NCI-H446 treated with DMSO at 0.1 percent for 48 hours (cell line): ENCODE measurements around the gene ZBTB45.
"Not testable (repeated sequence)": the region's sequence is repeated elsewhere in the genome, so short reads cannot be mapped to it uniquely, and the experiment has no call there.

Experiments
- DNase-seq: peaks from one replicate; lab custom pipeline; 2025; lab: John Stamatoyannopoulos, UW

The ZBTB45 gene

GRCh38 chr19:58554494-58555368, 35.1 kb upstream of the ZBTB45 start, which contains the start of gene CHMP2A:
TSS of gene CHMP2A (minus strand) at chr19:58555105. CDS start at chr19:58554212, 893 bp downstream.
- no peak for DNase-seq

DNA sequence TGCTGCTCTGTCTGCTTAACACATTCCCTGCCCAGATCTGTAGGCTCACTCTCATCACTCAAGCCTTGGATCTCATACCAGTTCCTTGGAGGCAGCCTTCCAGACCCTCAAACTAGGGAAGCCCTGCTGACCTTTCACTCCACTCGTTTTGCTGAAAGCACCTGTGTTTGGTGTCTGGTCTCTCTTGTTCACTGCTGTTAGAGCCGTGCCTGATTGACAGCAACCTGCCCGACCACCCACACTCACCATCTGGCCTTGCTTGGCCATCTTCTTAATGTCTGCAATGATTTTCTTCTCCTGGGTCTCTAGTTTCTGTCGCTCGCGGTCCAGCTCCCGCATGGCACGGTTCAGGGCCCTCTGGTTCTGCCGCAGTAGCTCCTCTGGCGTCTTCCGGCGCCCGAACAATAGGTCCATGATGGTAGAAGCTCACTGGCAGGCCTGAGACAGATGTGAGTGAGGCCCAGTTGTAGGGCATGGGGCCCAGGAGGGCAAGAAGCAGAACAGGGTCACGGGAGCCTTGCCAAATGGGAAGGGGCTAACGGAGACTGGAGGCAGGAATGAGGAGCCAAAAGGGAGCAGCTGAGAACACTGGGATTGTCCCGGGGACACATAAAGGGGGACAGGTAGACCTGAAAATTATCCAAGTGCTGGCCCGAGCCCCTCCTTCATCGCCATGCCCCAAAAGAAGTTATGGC, 34.3 kb upstream of the ZBTB45 start:
- no peak for DNase-seq

DNA sequence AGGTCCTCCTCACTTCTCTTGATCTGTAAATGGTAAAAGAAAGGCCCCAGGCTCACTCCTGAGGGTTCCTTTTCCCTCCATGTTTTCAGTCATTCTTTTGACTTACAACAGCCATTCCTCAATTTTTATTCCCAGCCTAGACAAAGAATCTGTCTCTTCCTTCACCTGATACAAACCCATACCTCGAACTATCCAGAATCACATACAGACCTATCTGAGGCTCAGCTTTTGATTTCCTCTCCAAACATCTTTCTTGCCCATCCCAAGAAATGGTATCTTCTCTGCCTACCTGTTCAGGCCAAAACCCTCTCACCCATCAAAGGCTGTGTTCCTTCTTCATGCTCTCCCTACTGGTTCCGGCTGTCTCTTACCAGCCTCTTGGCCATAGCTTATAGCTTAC, 33.0 kb upstream of the ZBTB45 start:
- DNase-seq = no peak

DNA sequence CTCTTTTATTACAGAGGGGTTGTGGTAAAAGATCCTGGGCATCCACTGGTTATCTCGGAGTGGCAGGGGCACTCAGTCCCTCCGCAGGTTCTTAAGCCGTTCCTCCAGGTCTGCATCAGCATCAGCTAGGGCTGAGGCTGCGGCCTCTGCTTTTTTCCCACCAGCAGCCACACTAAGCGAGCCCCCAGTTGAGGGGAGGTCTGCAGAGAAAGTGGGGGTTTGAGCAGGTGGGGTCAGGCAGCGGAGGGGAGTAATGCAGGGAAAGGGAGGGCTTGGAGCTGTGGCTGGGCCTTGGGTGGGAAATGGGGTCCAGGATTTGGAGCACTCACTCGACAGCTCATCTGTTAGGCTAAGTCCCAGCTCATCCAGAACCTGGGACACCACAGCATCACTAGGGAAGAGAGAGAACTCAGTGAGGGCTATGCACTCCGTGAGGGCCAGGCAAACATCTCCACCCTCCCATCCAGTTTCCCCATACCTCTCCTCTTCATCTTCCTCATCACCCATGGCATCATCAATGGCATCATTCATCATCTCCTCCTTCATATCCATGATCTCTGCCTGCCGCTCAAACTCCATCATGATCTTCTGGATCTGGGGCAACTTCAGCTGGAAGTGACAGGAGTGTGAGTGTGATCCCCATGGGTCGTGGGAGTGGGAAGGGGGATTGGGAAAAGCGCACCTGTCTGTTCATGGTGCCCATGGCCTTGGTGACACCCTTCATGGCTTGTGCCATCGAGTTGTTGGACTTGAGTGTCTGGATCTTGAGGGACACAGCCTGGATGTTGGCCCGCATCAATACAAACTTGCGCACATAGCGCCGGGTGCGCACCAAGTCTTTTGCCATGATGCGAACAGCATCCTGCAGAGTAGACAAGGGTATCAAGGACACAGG, 32.2 kb upstream of the ZBTB45 start:
- DNase-seq = no peak

DNA sequence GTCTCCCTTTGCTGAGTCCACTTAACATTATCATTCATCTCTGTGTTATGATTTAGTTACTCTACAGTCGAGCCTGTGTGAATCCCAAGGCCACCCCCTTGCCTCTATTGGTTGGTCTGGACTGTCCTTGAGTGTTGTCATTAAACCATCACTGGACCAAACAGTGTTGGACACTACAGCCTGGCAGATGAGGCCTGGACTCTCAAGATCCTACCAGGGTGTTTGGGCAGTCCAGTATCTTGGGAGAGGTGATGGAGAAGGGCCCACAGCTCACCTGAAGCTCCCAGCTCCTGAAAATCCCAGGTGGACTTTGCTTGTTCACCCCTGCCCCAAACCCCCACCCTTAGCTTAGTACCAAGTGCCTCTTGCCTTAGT, 31.5 kb upstream of the ZBTB45 start:
- no peak for DNase-seq

DNA sequence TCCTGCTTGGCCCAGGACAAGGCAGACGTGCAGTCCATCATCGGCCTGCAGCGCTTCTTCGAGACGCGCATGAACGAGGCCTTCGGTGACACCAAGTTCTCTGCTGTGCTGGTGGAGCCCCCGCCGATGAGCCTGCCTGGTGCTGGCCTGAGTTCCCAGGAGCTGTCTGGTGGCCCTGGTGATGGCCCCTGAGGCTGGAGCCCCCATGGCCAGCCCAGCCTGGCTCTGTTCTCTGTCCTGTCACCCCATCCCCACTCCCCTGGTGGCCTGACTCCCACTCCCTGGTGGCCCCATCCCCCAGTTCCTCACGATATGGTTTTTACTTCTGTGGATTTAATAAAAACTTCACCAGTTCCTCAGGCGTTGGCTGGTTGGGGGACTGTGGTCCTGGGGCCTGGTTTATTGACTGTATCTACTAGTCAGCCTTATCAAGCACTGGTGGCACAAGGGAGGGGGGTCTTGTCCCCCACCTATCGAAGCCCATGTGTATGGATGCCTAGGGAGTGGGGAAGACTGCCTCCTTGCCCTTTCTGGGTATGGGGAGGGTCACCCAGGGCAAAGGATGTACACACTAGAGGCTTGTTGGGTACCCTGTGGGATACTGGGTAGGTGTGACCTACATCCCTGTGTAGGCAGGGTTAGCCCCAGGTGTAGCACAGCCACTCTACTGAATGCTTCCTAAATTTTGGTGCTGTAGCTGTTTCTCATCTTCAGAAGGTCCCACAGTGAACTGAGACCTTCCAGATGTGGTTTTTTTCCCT, 30.9 kb upstream of the ZBTB45 start:
- DNase-seq = no peak

DNA sequence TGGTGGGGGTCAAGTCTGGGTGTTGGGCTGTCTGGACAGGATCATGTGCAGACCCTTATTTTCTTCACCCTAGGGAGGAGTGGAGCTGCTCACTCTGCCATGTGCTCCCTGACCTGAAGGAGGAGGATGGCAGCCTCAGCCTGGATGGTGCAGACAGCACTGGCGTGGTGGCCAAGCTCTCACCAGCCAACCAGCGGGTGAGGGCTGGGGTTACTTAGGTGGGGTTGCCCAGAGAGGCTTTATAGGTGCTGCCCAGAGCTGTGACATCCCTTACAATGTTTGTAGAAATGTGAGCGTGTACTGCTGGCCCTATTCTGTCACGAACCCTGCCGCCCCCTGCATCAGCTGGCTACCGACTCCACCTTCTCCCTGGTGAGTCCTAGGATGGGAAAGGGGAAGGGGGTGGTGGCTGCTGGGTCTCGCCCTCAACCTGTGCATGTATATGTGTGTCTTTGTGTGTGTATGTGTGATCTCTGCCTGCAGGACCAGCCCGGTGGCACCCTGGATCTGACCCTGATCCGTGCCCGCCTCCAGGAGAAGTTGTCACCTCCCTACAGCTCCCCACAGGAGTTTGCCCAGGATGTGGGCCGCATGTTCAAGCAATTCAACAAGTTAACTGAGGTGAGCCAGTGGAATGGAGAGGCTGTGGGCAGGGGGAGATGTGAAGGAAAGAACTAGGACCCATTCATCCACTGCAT, 30.2 kb upstream of the ZBTB45 start:
- DNase-seq = no peak

DNA sequence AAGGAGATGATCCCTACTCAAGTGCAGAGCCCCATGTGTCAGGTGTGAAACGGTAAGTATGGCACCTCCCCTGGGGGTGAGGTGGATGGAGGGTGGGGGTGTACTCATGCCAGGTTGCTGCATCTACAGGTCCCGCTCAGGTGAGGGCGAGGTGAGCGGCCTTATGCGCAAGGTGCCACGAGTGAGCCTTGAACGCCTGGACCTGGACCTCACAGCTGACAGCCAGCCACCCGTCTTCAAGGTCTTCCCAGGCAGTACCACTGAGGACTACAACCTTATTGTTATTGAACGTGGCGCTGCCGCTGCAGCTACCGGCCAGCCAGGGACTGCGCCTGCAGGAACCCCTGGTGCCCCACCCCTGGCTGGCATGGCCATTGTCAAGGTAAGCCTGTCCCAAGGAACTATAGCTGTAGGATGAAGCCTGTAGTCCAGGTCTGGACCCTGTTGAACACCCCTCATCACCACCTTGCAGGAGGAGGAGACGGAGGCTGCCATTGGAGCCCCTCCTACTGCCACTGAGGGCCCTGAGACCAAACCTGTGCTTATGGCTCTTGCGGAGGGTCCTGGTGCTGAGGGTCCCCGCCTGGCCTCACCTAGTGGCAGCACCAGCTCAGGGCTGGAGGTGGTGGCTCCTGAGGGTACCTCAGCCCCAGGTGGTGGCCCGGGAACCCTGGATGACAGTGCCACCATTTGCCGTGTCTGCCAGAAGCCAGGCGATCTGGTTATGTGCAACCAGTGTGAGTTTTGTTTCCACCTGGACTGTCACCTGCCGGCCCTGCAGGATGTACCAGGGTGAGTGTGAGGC, 29.5 kb upstream of the ZBTB45 start:
- DNase-seq = no peak

DNA sequence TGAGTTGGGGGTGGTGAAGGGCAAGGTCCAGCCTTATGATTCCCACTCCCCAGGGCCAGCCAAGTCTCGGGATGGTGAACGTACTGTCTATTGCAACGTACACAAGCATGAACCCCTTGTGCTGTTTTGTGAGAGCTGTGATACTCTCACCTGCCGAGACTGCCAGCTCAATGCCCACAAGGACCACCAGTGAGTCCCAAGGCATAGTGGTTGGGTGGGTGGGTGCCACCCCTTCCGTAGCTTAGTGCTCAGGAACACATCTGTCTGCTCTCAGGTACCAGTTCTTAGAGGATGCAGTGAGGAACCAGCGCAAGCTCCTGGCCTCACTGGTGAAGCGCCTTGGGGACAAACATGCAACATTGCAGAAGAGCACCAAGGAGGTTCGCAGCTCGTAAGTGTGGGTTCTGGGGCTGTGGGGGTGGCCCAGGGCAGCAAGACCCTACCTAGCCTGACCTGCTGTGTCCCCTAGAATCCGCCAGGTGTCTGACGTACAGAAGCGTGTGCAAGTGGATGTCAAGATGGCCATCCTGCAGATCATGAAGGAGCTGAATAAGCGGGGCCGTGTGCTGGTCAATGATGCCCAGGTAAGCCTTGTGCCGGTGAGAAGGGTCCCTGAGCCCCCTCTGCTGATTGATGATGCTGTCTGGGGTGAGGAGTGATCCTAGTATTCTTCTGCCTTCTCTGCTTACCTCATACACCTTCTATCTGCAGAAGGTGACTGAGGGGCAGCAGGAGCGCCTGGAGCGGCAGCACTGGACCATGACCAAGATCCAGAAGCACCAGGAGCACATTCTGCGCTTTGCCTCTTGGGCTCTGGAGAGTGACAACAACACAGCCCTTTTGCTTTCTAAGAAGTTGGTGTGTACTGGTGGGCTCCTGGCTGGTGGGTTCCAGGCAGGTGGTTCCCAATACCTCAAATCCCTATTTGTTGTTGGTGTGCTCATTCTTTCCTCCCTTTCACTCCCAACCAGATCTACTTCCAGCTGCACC, 28.0 kb upstream of the ZBTB45 start:
- DNase-seq = no peak

DNA sequence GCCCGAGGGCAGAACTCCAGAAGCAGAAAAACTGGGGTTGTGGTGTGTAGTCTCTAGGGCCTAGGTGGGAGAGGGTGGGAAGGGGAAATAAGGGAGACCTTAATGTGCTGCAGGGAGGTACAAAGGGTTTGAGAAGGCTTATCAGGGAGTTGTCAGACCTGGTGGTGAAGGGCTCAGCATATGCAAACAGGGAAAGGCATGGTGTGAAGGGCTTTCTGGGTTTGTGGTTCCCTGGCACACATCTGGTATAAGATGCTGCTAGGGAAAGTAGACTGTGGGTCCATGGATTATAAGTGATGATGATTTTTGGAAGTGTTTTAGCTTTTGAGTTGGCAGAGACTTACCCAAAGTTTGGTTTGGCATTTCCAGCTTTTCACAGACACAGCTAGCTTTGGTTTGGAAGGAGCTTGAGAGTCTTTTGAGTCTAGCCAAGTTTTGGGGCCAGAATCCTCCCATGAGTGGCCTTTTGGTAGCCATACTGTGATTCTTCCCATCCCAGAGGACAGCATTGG, 26.5 kb upstream of the ZBTB45 start:
- DNase-seq = no peak

DNA sequence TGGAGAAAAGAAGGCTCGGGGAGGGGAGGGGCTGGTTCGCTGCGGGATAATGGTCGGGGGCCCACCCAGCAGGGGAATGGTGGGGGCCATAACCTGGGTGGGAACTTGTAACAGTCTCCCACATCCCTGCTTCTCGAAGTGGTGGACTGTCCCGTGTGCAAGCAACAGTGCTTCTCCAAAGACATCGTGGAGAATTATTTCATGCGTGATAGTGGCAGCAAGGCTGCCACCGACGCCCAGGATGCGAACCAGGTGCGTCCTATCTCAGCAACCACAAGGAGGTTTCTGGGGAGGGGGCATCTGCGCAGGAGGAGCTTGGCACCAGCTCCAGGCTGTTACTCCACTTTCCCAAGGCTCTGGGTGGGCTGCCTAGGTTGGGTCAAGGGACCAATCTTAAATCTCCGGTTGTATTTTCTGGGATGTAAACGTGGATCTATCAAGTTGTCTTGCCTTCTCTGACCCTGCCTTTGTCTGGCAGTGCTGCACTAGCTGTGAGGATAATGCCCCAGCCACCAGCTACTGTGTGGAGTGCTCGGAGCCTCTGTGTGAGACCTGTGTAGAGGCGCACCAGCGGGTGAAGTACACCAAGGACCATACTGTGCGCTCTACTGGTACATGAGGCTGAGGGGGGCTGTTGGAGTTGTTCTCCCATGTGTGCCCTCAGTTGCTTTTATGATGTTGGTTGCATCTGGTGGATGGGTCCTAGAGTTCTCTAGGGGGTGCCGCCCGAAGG, 25.8 kb upstream of the ZBTB45 start:
- DNase-seq = no peak

DNA sequence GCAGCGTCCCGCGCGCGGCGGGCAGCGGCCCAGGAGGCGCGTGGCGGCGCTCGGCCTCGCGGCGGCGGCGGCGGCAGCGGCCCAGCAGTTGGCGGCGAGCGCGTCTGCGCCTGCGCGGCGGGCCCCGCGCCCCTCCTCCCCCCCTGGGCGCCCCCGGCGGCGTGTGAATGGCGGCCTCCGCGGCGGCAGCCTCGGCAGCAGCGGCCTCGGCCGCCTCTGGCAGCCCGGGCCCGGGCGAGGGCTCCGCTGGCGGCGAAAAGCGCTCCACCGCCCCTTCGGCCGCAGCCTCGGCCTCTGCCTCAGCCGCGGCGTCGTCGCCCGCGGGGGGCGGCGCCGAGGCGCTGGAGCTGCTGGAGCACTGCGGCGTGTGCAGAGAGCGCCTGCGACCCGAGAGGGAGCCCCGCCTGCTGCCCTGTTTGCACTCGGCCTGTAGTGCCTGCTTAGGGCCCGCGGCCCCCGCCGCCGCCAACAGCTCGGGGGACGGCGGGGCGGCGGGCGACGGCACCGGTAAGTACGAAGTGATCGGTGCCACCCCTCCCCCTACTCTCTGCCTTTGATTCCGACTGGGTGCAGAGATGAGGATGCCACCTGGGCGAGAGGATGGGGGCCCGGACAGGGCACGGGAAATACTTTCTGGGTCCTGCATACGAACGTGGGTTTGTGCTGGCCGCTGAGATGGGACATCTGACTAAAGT, 25.1 kb upstream of the ZBTB45 start:
- no peak for DNase-seq

GRCh38 chr19:58543826-58544590, 24.4 kb upstream of the ZBTB45 start, which contains the start of gene TRIM28:
TSS of gene TRIM28 (plus strand) at chr19:58544064. CDS start at chr19:58544758, 694 bp downstream.
- no peak for DNase-seq

- not testable (repeated sequence) for DNase-seq
Observed at GRCh38 chr19:58542641-58543372, 23.2 kb upstream of the ZBTB45 start.

DNA sequence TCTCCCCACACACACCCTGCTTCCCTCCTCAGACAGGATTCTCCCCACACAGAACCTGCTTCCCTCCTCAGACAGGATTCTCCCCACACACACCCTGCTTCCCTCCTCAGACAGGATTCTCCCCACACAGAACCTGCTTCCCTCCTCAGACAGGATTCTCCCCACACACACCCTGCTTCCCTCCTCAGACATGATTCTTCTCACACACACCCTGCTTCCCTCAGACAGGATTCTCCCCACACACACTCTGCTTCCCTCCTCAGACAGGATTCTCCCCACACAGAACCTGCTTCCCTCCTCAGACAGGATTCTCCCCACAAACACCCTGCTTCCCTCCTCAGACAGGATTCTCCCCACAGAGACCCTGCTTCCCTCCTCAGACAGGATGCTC, 19.6 kb upstream of the ZBTB45 start:
- not testable (repeated sequence) for DNase-seq
